ENCODE results near the gene SLC29A3.

The SLC29A3 gene

GRCh38 chr10:71273506-71273905 is 45.6 kb upstream of the SLC29A3 start:
- no peak for DNase-seq (ENCODE audit: low read depth)
- no peak overlapping the region for H3K4me3 ChIP-seq (ENCODE audit: low read length)
- no peak for TF ChIP-seq CTCF (conservative IDR thresholded peaks at IDR 0.05; ENCODE audit: low read depth, low read length)

DNA sequence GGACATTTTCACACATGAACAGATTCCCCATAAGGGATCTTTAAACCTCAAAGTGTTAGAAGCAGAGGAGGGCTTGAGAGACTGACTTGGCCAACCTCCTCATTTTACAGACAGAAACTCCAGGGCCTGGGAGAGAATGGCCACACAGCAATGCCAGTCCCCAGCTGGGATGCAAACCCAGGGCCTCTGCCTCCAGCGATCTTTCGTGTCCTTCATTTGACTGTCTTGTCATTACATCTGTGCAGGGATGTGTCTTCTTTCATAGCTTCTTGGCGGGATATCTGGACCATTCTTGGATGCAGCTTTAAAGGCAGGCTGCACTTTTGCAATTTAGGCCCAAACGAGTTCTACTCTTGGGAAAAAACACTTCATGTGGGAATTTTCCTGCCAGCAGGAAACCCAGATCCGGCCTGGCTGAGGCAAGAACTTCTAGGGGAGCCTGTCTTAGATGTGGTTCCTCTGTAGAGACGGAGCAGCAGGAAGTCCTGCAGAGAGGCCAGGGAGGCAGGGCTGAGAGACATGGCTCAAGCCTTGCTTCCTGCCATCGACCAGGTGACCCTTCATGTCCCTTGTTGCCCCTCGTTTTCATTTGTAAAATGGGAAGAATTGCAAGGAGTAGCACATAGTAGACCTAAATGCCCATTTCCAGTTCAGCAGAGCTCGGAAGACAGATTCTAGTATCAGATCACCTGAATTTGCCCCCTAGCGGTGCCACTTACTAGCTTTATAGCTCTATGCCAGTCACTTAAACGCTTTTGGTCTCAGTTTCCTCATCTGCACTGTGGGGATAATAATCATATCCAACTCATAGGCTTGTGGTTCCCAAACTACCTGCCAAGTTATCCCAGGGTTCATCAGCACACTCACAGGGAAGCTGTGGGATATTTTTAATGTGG is 43.9 kb upstream of the SLC29A3 start:
- no peak for TF ChIP-seq CTCF (conservative IDR thresholded peaks at IDR 0.05; ENCODE audit: low read depth, low read length)
- DNase-seq (ENCODE audit: low read depth): no peak
- no peak overlapping the region for H3K4me3 ChIP-seq (ENCODE audit: low read length)

DNA sequence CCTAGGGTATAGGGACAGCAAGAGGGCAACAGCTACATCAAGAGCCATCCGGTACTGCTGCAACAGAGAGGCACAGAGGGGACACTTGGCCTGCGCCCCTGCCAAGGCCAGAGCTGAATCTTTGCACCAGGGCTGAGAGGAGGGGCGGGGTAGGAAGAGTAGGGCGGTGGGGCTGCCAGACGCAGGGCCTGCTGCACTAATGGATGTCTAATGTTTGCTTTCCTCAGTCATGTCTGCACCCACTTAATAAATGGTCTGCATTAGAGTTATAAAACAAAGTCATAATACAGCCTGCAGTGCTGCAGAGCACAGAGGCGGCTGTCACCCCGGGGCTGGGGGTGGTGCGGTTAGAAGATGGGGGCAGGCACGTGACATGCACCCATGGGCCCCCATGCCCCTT is 42.2 kb upstream of the SLC29A3 start:
- TF ChIP-seq CTCF (conservative IDR thresholded peaks at IDR 0.05; ENCODE audit: low read depth, low read length): no peak
- no peak overlapping the region for H3K4me3 ChIP-seq (ENCODE audit: low read length)
- no peak for DNase-seq (ENCODE audit: low read depth)

GRCh38 chr10:71277914-71278665 is 41.0 kb upstream of the SLC29A3 start:
- no peak overlapping the region for H3K4me3 ChIP-seq (ENCODE audit: low read length)
- DNase-seq (ENCODE audit: low read depth): no peak
- no peak for TF ChIP-seq CTCF (conservative IDR thresholded peaks at IDR 0.05; ENCODE audit: low read depth, low read length)

GRCh38 chr10:71278691-71279588 is 40.1 kb upstream of the SLC29A3 start:
- DNase-seq (ENCODE audit: low read depth): no peak
- H3K4me3 ChIP-seq (ENCODE audit: low read length): no peak overlapping the region
- TF ChIP-seq CTCF (conservative IDR thresholded peaks at IDR 0.05; ENCODE audit: low read depth, low read length): no peak

DNA sequence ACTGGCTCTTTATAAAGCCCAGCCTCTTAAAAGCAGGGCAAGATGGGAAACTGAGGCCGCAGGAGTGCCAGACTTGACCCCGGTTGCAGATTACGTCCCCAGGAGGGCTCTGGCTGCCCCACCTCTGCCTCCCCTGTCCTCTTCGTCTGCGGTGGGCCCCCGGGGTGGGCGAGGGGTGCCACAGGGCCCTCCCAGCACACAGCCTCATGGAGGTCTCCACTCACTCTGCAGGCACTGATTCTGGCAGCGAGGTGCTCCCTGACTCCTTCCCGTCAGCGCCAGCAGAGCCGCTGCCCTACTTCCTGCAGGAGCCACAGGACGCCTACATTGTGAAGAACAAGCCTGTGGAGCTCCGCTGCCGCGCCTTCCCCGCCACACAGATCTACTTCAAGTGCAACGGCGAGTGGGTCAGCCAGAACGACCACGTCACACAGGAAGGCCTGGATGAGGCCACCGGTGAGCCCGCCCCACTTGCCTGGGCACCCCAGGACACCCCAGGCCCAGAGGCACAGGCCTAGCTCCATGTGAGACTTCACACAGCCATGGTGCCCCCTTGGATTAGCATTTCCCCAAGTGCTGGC is 39.4 kb upstream of the SLC29A3 start:
- no peak overlapping the region for H3K4me3 ChIP-seq (ENCODE audit: low read length)
- no peak for TF ChIP-seq CTCF (conservative IDR thresholded peaks at IDR 0.05; ENCODE audit: low read depth, low read length)
- no peak for DNase-seq (ENCODE audit: low read depth)
